Measurements from ENCODE around the gene CYP46A1.
A peak's percentile ranks its signal among the peaks of the same experiment; 100 is the strongest.
"Not testable (repeated sequence)": the region's sequence is repeated elsewhere in the genome, so short reads cannot be mapped to it uniquely, and the experiment has no call there.

CYP46A1 gene

DNA sequence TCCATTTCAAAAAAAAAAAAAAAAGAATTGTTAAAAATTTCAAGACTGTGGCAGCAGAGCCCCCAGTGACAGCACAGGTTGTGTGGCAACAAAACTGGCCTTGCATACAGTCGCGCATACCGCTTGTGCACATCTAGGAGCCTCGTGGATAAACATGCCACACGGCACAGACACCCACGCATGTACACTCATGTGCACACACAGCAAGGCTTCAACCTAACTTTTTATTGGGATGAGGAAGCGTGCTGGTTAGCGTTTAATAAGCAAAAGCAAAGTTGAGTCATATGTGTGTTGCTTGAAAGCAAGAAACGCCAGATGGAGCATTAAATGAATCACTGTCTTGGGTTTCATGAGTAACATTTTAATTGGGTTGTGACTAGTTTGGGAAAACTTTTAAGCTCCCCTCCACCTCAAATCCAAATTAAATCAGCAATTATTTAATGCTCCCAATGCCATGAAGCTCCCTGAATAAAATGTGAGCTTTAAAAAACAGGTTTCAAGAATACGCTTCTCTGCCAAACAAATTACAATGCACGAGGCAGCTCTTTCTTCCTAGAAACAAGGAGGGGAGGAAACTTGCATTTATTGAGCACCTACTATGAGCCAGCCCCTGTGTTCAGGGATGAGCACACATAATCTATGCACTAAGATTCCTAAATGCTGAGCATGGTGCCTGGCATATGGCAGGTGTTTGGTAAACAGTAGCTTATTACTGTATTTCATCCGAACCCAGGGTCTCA lies 73.4 kb downstream of the CYP46A1 start:
- DNase-seq (ENCODE audit: low read depth) = peak; percentile 93

DNA sequence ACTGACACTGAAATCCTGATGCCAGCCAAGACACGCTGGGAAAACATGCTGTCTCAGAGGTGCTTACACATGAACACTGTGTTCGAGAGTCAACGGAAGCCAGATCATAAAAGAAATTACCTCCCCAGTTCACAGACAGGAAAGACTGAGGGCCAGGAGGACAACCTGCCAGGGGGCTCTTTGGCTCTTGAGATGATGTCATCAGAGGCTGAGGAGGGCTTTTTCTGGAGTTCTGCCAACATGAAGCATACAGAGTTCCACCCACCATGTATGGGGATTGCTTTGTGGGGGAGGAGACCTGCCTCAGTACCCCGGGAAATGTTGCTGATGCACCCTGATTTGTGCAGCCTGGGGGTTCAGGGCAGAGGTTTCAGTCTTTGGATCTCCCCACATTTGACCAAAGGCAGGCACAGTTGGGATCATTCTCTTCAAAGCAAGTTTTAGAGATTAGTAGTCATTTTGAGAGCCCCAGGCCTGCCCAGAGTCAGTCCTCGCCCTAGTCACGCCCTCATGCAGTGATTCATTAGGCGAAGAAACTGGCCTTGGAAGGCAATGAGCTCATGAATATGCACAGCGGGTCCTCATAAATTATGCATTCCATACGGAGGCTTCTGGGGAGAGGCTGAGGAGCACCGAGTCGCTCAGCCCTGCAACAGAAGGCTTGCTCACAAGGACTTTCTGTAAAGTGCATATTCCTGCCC lies 74.2 kb downstream of the CYP46A1 start:
- DNase-seq (ENCODE audit: low read depth) = peak; percentile 76

DNA sequence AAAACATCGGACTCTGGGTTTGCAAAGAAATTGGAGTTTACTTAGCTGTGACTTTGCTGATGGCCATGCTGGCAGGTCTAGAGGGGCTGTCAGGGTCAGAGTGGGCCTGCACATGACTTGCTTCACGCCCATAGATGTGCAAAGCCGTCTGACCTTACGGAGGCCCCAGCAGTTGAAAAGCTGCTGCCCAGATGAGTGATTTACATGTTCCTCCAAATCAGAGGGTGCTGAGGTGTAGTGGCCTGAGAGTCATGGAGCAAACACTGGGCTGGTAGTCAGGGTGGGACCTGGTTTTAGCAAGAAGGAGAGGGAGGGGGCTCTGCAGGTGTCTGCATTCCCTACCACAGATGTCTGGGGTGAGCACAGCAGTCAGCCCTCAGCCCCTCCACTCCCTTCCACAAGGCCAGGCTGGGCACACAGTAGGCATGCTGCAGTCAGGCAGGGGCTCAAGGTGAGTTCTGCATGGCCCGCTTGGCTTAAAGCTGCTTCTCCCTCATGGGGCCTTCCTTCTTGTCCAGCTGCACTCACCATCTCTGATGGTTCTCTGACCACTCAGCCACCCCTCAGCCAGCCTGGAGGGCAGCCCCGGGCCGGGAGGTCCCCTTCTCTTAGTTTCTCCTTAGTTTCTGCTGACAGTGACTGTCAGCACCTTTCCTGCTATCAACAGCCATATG lies 74.9 kb downstream of the CYP46A1 start:
- DNase-seq (ENCODE audit: low read depth) = no peak

DNA sequence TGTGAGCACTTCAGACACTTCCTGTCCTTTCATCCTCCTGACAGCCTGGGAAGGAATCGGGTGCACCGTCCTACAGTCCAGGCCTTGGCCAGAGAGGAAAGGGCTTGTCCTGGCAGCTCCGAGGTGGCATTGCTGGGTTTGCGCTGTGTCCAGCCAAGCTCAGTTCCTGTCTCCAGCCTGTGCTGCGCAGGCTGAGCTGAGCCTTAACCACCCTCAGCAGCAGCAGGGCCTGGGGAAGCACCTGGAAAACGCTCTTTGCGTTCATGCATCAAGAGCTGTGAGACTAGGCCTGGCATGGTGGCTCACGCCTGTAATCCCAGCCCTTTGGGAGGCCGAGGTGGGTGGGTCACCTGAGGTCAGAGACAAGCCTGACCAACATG lies 75.4 kb downstream of the CYP46A1 start:
- no peak for DNase-seq (ENCODE audit: low read depth)

DNA sequence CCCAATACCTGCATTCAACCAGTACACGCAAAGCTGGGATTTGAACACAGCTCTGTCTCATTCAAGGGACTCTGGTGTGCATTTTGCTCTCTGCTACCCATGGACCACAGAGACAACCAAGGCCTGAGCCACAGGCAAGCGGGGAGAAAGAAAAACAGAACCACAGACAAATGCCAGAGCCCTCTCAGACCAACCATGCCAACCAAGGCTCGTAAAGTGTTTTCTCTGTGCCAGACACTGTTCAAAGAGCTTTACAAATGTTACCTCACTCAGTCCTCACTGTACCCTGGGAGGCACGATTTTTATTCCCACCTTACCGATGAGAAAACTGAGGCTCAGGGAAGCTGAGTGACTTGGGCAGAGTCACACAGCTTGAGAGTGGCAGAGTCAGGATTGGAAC lies 76.7 kb downstream of the CYP46A1 start:
- no peak for DNase-seq (ENCODE audit: low read depth)

DNA sequence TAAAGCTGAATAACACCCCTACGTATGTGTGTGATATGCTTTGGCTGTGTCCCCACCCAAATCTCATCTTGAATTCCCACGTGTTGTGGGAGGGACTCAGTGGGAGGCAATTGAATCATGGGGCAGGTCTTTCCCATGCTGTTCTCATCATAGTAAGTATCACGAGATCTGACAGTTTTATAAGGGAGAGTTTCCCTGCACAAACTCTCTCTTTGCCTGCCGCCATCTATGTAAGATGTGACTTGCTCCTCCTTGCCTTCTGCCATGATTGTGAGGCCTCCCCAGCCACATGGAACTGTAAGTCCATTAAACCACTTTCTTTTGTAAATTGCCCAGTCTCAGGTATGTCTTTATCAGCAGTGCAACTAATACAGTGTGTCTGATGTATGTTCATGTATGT lies 78.8 kb downstream of the CYP46A1 start:
- not testable (repeated sequence) for DNase-seq (ENCODE audit: low read depth)

DNA sequence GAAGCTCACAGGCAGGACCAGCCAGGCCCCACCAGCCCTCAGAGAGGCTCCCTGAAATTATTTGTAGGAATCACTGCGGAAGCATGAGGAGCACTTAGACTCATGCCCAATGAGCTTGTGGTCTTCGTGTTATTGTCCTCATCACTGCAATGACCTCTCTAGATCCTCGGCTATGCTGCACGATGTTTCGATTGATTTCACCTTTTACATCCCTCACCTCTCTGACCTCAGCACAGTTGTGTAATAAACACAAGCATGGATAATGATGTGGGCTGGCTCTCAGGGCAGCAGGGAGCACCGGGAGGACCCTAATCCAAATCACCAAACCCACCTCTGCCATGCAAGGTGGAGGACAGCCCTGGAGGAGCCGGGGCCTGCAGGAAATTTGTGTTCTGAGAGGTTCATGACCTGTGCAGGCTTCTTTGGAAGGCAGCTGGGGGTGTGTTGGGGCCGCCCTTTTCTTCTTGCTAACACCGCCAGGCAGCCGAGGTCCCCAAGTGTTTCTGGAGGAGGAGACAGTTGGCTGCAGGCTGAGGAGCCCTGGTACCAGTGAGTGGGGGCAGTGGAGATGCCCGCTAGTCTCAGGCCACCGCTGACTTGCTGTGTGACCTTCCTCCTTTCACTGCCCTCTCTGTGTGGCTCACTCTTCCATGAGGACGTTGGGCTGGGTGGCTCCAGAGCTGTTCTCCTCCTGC lies 79.6 kb downstream of the CYP46A1 start:
- DNase-seq (ENCODE audit: low read depth) = no peak

DNA sequence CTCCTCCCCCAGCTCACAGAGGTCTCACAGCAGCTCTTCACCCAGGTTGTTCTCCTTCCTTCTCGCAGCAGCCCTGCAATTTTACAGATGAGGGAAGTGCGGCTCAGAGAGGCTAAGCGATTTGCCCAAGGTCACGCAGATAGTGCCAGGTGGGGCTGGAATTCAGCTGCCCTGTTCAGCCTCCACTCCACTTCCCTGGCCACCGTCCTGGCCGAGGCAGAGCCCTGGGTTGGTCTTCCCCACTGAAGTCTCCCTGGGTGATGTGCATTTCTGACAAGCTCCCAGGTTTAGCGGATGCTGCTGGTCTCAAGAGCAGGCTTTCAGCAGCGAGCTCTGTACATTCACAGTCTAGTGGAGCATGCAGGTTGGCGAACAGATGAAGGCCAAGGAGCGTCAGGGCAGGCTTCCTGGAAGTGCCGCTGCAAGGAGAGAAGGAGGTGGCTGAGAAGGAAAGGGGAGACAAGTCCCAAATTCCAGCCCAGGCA lies 80.2 kb downstream of the CYP46A1 start:
- DNase-seq (ENCODE audit: low read depth) = no peak

DNA sequence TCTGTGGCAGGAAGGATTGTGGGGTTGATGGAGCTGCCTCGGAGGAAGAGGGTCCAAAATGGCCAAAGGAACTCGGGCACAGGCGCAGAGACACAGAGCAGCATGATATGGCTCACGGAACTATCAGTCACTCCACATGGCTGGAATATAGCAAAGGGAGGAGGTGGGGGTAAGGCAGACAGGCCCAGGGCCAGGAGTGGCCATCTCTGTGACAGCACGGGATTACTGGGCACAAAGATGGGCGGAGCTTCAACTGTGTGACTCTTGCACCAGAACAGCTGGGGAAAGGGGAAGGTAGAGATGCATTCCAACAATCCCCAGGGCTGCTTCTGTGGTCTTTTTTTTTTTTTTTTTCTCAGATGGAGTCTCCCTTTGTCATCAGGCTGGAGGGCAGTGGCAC lies 84.3 kb downstream of the CYP46A1 start:
- DNase-seq (ENCODE audit: low read depth) = no peak

DNA sequence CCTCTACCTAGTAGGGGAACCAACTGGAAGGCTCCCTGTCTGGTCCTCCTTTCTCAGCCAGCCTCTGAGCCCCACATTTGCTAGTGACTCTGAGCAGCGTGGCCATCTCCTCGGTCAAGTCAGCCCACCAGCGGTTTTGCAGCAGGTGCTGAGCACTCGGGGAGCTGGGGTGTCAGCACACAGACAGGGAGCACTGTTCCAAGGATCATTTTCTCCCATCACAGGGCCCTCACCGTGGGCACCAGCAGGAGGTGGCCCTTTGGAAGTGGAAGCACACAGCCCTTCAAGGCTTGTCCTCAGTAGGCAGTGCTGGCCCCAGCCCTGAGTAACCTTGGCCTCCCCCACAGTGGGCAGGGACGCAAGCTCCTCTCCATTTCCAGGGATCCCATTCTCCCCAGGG lies 85.0 kb downstream of the CYP46A1 start:
- no peak for DNase-seq (ENCODE audit: low read depth)

DNA sequence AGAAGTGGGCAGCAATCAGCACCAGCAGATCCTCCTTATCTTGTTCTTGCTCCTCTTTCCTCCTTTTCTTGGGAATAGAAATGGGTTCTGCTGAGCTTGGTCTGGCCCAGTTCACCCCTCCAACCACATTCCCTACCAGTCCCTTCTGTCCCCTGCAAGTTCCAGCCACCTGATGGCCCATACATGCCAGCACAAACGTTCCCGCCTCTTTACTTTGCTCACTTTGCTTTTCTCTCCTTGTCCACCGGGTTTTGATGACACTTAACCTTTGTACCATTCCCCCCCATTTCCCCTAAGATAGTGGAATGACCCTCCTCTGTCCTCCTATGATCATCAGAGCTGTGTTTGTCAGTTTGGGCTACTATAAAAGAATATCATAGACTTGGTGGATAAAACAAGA lies 85.7 kb downstream of the CYP46A1 start:
- no peak for DNase-seq (ENCODE audit: low read depth)

DNA sequence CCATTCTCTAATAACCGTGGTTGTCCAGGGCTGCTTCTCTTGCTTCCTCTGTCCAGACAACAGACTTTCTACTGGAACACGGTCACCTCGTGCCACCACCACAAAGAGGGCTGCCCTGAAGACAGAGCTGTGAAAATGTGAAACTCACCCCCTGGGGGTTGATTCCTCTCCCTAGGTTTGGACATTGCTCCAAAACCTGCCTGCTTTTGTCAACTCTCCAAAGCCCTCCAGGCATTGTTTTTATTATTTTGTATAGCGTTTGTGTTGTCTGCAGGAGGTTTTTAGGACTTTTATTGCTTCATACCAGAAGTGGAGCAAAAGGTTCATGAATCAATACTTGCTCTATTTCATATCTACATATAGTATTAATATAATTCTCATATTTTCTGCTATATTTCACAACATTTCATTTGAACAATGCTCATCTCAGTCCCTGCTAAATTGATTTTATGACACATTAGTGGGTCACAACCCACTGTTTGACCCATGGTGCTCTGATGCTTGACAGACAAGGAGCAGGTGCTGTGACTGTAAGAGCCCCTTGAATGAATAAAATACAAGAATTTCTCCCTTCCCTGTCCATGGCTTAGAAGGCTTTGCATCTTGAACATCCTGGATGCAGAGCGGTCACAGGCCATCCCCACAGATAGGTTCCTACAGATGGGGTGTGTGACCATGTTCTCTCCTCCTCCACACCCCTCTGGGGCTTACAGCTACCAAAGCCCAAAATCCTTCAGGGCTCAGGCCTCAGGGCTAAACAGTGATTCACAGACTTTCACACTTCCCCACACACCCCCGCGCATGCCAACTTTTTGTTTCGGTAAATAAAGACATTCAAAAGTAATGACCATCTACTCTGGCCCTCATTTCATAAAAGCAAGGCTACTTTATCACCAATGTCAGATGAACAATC lies 88.5 kb downstream of the CYP46A1 start:
- DNase-seq (ENCODE audit: low read depth) = no peak

DNA sequence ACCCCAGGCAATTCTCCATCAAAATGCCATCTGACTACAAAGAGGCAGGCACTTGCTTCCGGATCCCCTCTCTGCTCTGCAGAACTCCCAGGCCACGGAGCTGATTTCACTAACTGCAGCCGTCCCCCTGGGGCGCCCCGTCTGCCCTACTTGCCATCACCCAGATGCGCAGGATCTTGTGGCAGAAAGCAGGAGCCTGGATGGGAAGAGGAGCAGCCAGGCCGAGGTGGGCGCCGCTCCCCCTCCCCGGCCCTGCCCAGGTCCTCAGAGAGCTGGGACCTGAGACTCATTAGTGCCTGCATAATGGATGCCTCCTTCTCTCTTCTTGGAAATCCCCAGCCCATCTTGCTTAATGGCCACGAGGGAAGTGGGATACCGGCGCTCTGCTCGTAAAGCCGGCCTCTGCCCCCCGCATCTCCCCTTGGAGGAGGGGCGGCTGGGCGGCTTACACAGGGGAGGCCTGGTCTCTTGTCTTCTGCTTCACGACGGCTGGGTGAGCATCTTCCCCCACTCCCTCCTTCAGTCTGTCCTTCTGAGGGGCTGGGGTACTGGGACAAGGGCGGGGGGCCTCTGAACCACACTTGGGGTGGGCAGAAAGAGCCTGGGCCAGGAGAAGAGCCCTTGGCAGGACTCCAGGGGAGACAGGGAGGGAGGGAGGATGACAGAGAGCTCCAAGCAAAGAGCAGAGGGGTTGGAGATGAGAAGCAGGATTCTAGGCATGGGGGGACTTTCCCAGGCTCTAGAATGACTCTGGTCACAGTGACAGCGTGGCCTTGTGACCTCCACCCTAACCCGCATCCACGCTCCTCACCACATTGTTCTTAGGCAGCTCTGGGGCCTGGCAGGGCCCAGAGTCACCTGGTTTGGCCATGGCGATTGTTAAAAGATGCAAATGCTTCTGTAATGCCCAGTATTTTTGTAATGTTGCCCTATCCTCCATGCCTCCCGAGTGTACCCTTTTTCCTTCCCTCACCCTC lies 89.7 kb downstream of the CYP46A1 start:
- DNase-seq (ENCODE audit: low read depth) = no peak

DNA sequence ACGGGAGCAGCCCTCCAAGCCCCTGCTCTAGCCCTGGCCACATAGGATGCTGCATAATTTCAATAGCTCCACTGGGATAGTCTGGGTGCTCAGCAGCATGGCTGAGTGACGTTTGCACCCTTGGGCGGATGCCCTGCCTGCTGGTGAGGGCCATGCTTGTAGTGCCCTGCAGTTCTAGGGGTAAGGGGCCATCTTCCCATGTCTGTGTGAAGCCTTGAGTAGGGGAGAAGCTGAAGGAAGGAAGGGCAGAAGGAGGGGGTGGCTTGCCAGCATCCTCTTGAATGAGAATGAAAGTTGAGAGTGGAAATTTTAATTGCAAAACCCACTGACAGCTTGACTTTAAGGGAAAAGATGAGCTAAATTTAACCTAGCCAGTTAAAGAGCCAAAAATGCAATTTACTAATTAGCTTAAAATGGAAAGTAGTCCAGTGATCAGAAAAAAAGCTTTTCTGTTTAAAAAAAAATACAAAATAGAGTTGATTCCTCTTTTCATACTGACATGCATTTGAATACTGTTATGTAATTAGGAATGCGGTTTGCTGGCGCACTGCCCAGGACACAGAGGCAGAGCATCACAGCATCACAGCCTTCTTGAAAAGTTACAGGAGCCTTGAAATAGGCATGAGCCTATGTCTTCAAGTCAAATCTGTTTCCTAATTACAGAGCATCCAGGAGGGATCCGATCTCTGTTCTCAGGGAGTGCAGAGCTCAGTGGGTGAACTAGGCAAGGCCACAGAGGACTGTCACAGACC lies 90.6 kb downstream of the CYP46A1 start:
- no peak for DNase-seq (ENCODE audit: low read depth)

DNA sequence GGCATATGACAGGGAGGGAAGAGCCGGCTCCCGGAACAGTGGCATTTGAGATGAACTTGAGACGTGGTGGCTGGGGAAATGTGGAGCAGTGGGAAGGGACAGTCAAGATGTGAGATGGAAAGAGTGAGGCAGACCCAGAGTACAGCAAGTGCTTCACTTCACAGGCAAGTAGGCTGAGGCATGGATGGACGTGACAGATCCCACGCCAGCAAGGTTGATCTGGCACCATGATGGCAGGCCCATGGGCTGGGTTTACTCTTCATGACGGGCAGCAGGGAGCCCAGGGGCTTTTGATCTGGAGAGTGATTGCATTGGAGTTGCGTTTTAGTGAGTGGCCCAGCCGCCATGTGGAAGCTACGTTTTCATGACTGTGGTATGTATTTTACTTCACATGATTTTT lies 91.3 kb downstream of the CYP46A1 start:
- no peak for DNase-seq (ENCODE audit: low read depth)

Data from non-pigmented ciliary epithelial cell (primary cell).